Endodermal cell (in vitro differentiated cells): ENCODE data around the gene DNAH8. TPM values are rescaled to one million over a fixed set of nuclear protein-coding genes. Genes with fewer than 3 reads are reported as not detected.

Experiments
- DNase-seq: peaks from one replicate; pipeline ENCODE4 v3.0.0-alpha.2; 2017
- H3K27ac ChIP-seq: 2 replicates; pipeline ENCODE4 v1.5.1; 2013; ENCODE audit warnings: mild to moderate bottlenecking, low read depth, low read length, moderate library complexity
- H3K27me3 ChIP-seq: 2 replicates; pipeline ENCODE4 v1.6.1; 2013; ENCODE audit warnings: mild to moderate bottlenecking, low read length, moderate library complexity; ENCODE audit not compliant: insufficient read depth, control insufficient read depth, poor library complexity, severe bottlenecking
- H3K36me3 ChIP-seq: 2 replicates; pipeline ENCODE4 v1.7.0; 2013; ENCODE audit warnings: mild to moderate bottlenecking, low read length, moderate library complexity; ENCODE audit not compliant: control insufficient read depth, insufficient read depth
- H3K4me1 ChIP-seq: one replicate; pipeline ENCODE4 v1.7.0; 2013; ENCODE audit warnings: low read length; ENCODE audit not compliant: control insufficient read depth, insufficient read depth
- H3K4me3 ChIP-seq: 2 replicates; pipeline ENCODE4 v1.5.1; 2013; ENCODE audit warnings: mild to moderate bottlenecking, low read length, moderate library complexity
- H3K9ac ChIP-seq: 2 replicates; pipeline ENCODE4 v1.6.1; 2013; ENCODE audit warnings: mild to moderate bottlenecking, low read length, moderate library complexity; ENCODE audit not compliant: poor library complexity, severe bottlenecking; ENCODE audit errors: extremely low read depth
- H3K9me3 ChIP-seq: 2 replicates; pipeline ENCODE4 v1.6.1; 2013; ENCODE audit warnings: mild to moderate bottlenecking, low read length, moderate library complexity; ENCODE audit not compliant: control insufficient read depth
- H3K27ac Mint-ChIP-seq: 2 replicates; pipeline ENCODE4 v1.8.0; 2020; ENCODE audit warnings: mixed read lengths
- H3K27me3 Mint-ChIP-seq: 2 replicates; pipeline ENCODE4 v1.8.0; 2021; ENCODE audit warnings: mild to moderate bottlenecking, mixed read lengths; ENCODE audit not compliant: insufficient read depth
- H3K36me3 Mint-ChIP-seq: 2 replicates; pipeline ENCODE4 v1.8.0; 2020; ENCODE audit warnings: low read depth, mixed read lengths
- H3K4me1 Mint-ChIP-seq: 2 replicates; pipeline ENCODE4 v1.8.0; 2020; ENCODE audit warnings: mixed read lengths
- H3K4me3 Mint-ChIP-seq: 2 replicates; pipeline ENCODE4 v1.8.0; 2020; ENCODE audit warnings: mild to moderate bottlenecking, moderate library complexity, mixed read lengths
- H3K9me3 Mint-ChIP-seq: 2 replicates; pipeline ENCODE4 v1.8.0; 2020; ENCODE audit warnings: mild to moderate bottlenecking, mixed read lengths
- CTCF ChIP-seq: fragments of 200-600 bp; sonication (generic); conservative IDR thresholded peaks from 2 replicates; pipeline ENCODE4 v1.5.0; 2021; ENCODE audit warnings: antibody characterized with exemption, mild to moderate bottlenecking
- WGBS, 2 experiments: methylation state at CpG; one replicate each; pipeline versions ENCODE4 v1.1.5 to v1.1.7; 2013; ENCODE audit warnings: missing lambda C conversion rate in 2 of 2, mixed read lengths in 1 of 2; ENCODE audit not compliant: insufficient coverage in 1 of 2, insufficient read length in 1 of 2; 5-methylcytosine and 5-hydroxymethylcytosine counted together
- total RNA-seq, 2 donors: library from RNA; stranded (reverse); fragmentation: NEBNext Ultra II Directional in 1 of 2; extraction: Animal tissue kit (Norgen Biotek cat#: 25700) in 1 of 2; gene quantifications; 2 replicates in 1 of 2; 3 replicates in 1 of 2; pipeline ENCODE4 v1.2.1, GENCODE V29; 2021

The DNAH8 gene
- total RNA-seq, 2 donors from 2014 or later: not detected

- H3K4me3 Mint-ChIP-seq: no peak overlapping the region
- Histone ChIP-seq H3K4me1 (no peaks in the 10 kb centered on the region), H3K27ac (no peak overlapping the region), H3K36me3 (no peaks in the 10 kb centered on the region), H3K9ac (no peak overlapping the region), H3K4me3 (no peak overlapping the region), H3K9me3 (no peaks in the 10 kb centered on the region), H3K27me3 (peaks cover 40% of the 10 kb centered on the region)
- no peaks in the 10 kb centered on the region for H3K9me3 Mint-ChIP-seq
- no peak for TF ChIP-seq CTCF
- peaks cover 10% of the 10 kb centered on the region for H3K4me1 Mint-ChIP-seq
- 85 to 88% methylated on average over 6 to 9 of the region's 9 CpGs for WGBS, 2 experiments
- H3K36me3 Mint-ChIP-seq: no peaks in the 10 kb centered on the region
- DNase-seq: no peak
- H3K27ac Mint-ChIP-seq: no peak overlapping the region
- peaks cover 61% of the 10 kb centered on the region for H3K27me3 Mint-ChIP-seq
These were observed 338.9 kb downstream of the DNAH8 start for GRCh38 chr6:39053854-39054576.

- no peaks in the 10 kb centered on the region for H3K36me3 Mint-ChIP-seq
- H3K4me3 ChIP-seq: no peak overlapping the region
- no peak for TF ChIP-seq CTCF
- H3K36me3 ChIP-seq: no peaks in the 10 kb centered on the region
- H3K27ac Mint-ChIP-seq: no peak overlapping the region
- DNase-seq: no peak
- H3K9me3 ChIP-seq: no peaks in the 10 kb centered on the region
- no peak overlapping the region for H3K9ac ChIP-seq
- no peak overlapping the region for H3K27ac ChIP-seq
- no peaks in the 10 kb centered on the region for H3K9me3 Mint-ChIP-seq
- peaks cover 10% of the 10 kb centered on the region for H3K4me1 Mint-ChIP-seq
- H3K4me1 ChIP-seq: no peaks in the 10 kb centered on the region
- H3K4me3 Mint-ChIP-seq: no peak overlapping the region
- peaks cover 58% of the 10 kb centered on the region for H3K27me3 Mint-ChIP-seq
- 84 to 88% methylated on average over 6 to 9 of the region's 9 CpGs for WGBS, 2 experiments
- H3K27me3 ChIP-seq: peaks cover 40% of the 10 kb centered on the region
These were observed 339.5 kb downstream of the DNAH8 start for GRCh38 chr6:39054577-39055142.

GRCh38 chr6:39055661-39056060, 340.6 kb downstream of the DNAH8 start:
- H3K36me3 ChIP-seq: no peaks in the 10 kb centered on the region
- H3K4me3 ChIP-seq: no peak overlapping the region
- Mint-ChIP-seq H3K4me3 (no peak overlapping the region), H3K27ac (no peak overlapping the region), H3K4me1 (peaks cover 11% of the 10 kb centered on the region), H3K9me3 (no peaks in the 10 kb centered on the region), H3K27me3 (peaks cover 58% of the 10 kb centered on the region), H3K36me3 (no peaks in the 10 kb centered on the region)
- no peak for DNase-seq
- TF ChIP-seq CTCF: no peak
- no peaks in the 10 kb centered on the region for H3K9me3 ChIP-seq
- no peak overlapping the region for H3K27ac ChIP-seq
- no peak overlapping the region for H3K9ac ChIP-seq
- WGBS, 2 experiments: 92 to 100% methylated on average over 5 to 7 of the region's 7 CpGs
- peaks cover 40% of the 10 kb centered on the region for H3K27me3 ChIP-seq
- no peaks in the 10 kb centered on the region for H3K4me1 ChIP-seq
